Bone marrow (tissue), 2 donors: ENCODE measurements around the gene IGFBP7.
"Not testable (repeated sequence)": the region's sequence is repeated elsewhere in the genome, so short reads cannot be mapped to it uniquely, and the experiment has no call there.

ENCODE experiments used
- DNase-seq, 2 donors: peaks; one replicate each; lab custom pipeline; 2025; lab: John Stamatoyannopoulos, UW

IGFBP7 gene

GRCh38 chr4:57070461-57070860 is 39.7 kb downstream of the IGFBP7 start:
- no peak for DNase-seq

- no peak for DNase-seq
Observed at GRCh38 chr4:57068237-57068981, 41.8 kb downstream of the IGFBP7 start.

GRCh38 chr4:57065730-57066482 is 44.3 kb downstream of the IGFBP7 start:
- no peak for DNase-seq

- DNase-seq: no peak
Observed at GRCh38 chr4:57064811-57065711, 45.1 kb downstream of the IGFBP7 start.

- no peak for DNase-seq
Observed at GRCh38 chr4:57064120-57064519, 46.1 kb downstream of the IGFBP7 start.

GRCh38 chr4:57063518-57063917 is 46.7 kb downstream of the IGFBP7 start:
- DNase-seq: no peak

GRCh38 chr4:57061395-57061794 is 48.8 kb downstream of the IGFBP7 start:
- no peak for DNase-seq

GRCh38 chr4:57060717-57061067 is 49.5 kb downstream of the IGFBP7 start:
- DNase-seq: not testable (repeated sequence)

GRCh38 chr4:57059890-57060716 is 50.1 kb downstream of the IGFBP7 start:
- DNase-seq: no peak

- no peak for DNase-seq
Observed at GRCh38 chr4:57055886-57056285, 54.3 kb downstream of the IGFBP7 start.

- DNase-seq: no peak
Observed at GRCh38 chr4:57053508-57053907, 56.7 kb downstream of the IGFBP7 start.

GRCh38 chr4:57051524-57051923 is 58.7 kb downstream of the IGFBP7 start:
- no peak for DNase-seq

- no peak for DNase-seq
Observed at GRCh38 chr4:57051095-57051494, 59.1 kb downstream of the IGFBP7 start.

- DNase-seq: no peak
Observed at GRCh38 chr4:57048590-57049304, 61.4 kb downstream of the IGFBP7 start.

GRCh38 chr4:57047046-57047445 is 63.1 kb downstream of the IGFBP7 start:
- not testable (repeated sequence) for DNase-seq

- no peak for DNase-seq
Observed at GRCh38 chr4:57044996-57045395, 65.2 kb downstream of the IGFBP7 start.

GRCh38 chr4:57044279-57044678 is 65.9 kb downstream of the IGFBP7 start:
- no peak for DNase-seq

- no peak for DNase-seq
Observed at GRCh38 chr4:57043347-57044251, 66.6 kb downstream of the IGFBP7 start.

- no peak for DNase-seq
Observed at GRCh38 chr4:57042711-57043169, 67.4 kb downstream of the IGFBP7 start.

GRCh38 chr4:57041020-57041419 is 69.2 kb downstream of the IGFBP7 start:
- no peak for DNase-seq
